ENCODE results near the gene CD79A.

The CD79A gene

GRCh38 chr19:41876847-41877832 lies at the start of gene CD79A:
Gene CD79A, plus strand, starts transcription at chr19:41877279. Its CDS starts 26 bp downstream, at chr19:41877305.
- TF ChIP-seq, protein P1, sequence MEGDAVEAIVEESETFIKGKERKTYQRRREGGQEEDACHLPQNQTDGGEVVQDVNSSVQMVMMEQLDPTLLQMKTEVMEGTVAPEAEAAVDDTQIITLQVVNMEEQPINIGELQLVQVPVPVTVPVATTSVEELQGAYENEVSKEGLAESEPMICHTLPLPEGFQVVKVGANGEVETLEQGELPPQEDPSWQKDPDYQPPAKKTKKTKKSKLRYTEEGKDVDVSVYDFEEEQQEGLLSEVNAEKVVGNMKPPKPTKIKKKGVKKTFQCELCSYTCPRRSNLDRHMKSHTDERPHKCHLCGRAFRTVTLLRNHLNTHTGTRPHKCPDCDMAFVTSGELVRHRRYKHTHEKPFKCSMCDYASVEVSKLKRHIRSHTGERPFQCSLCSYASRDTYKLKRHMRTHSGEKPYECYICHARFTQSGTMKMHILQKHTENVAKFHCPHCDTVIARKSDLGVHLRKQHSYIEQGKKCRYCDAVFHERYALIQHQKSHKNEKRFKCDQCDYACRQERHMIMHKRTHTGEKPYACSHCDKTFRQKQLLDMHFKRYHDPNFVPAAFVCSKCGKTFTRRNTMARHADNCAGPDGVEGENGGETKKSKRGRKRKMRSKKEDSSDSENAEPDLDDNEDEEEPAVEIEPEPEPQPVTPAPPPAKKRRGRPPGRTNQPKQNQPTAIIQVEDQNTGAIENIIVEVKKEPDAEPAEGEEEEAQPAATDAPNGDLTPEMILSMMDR (conservative IDR thresholded peaks at IDR 0.05; ENCODE audit: low read depth, low read length), result no peak
- DNase-seq (ENCODE audit: low read depth), result peak; percentile 62
- H3K4me3 ChIP-seq (ENCODE audit: low read length), result no peak within 1 kb of the TSS

DNA sequence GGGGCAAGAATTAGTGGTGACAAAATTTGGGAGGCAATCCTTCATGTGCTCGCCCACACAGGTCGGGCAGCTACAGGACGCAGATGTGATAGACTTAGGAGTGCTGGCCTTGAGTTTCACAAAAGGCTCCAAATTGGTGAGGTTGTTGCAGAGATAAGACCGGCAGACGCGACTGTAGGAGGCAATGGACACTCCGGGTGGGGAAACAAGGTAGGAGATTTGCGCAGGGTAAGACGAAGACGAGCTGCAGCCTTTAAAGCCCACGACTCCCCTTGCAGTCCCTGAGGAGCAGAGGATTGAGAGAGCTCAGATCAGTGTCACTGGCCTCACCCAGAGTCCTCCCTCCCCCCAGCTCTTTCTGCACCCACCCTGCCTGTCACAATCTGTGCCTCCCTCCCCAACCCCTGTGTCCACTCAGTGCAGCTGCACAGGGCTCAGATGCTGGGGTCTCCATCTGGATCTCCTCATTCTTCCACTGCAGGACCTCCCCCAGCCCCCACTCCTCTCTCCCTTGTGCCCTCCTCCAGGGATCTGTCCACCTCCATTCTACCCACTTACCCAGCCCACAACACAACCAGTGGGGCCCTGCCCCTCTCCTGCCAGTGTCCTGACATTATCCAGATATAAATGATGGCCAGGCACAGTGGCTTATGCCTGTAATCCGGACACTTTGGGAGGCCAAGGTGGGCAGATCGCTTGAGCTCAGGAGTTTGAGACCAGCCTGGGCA lies 38.9 kb upstream of the CD79A start:
- H3K4me3 ChIP-seq (ENCODE audit: low read length), result no peak overlapping the region
- DNase-seq (ENCODE audit: low read depth), result no peak
- TF ChIP-seq, protein P1 (conservative IDR thresholded peaks at IDR 0.05; ENCODE audit: low read depth, low read length), result no peak

- TF ChIP-seq, protein P1 (conservative IDR thresholded peaks at IDR 0.05; ENCODE audit: low read depth, low read length), result no peak
- H3K4me3 ChIP-seq (ENCODE audit: low read length), result no peak overlapping the region
- no peak for DNase-seq (ENCODE audit: low read depth)
These were observed 37.9 kb upstream of the CD79A start for GRCh38 chr19:41839211-41839610.

DNA sequence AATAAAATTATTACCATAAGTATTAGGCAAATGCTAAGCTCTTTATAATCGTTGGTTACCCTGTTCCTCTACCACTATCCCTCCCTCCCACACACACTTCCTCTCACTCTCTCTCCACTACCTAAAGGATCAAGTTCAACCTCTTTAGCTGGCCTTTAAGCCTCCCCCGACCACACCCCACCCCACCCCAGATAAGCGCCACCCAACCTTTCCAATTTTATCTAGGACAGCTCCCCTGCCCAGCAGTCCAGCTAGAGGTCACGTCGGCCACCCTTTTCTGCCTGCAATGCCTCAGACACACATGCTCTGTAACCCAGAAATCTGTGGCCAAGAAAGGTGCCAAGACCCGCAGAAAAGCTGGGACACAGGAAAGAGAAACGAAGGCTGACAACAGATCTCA lies 33.7 kb upstream of the CD79A start:
- DNase-seq (ENCODE audit: low read depth), result no peak
- H3K4me3 ChIP-seq (ENCODE audit: low read length), result no peak overlapping the region
- TF ChIP-seq, protein P1 (conservative IDR thresholded peaks at IDR 0.05; ENCODE audit: low read depth, low read length), result no peak

DNA sequence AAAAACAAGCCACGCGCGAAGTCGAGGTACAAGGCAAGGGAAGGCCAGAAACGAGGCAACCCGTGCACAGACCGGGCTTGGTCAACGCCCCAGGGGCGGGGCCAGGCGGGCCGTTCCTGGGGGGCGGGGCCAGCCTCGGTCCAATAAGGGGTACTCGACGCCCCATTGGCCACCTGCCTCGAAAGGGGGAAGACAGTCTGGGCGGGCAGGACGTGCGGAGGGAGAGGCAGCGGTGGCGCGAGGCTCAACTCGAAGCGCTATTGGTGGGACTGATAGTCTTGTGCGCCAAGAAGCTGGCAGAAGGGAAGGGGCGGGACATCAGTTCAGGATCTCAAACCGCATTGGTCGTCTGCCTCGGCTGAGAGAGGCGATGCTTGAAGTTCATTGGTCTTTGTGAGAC lies 32.5 kb upstream of the CD79A start, which contains the start of gene LYPD4:
LYPD4 (minus strand) TSS at position 83 of the 400 bp plus-strand sequence. CDS start 5,398 bp downstream, outside the sequence.
- TF ChIP-seq, protein P1 (conservative IDR thresholded peaks at IDR 0.05; ENCODE audit: low read depth, low read length), result no peak
- no peak within 1 kb of the TSS for H3K4me3 ChIP-seq (ENCODE audit: low read length)
- no peak for DNase-seq (ENCODE audit: low read depth)

GRCh38 chr19:41845001-41845050 lies 32.3 kb upstream of the CD79A start, which contains the start of gene DMRTC2:
Gene DMRTC2, plus strand, starts transcription at chr19:41845042. Its CDS starts 2,387 bp downstream, at chr19:41847429.
- DNase-seq (ENCODE audit: low read depth), result no peak
- TF ChIP-seq, protein P1 (conservative IDR thresholded peaks at IDR 0.05; ENCODE audit: low read depth, low read length), result no peak

More at GRCh38 chr19:41845001-41845050, 32.3 kb upstream of the CD79A start, which contains the start of gene DMRTC2:
- no peak within 1 kb of the TSS for H3K4me3 ChIP-seq (ENCODE audit: low read length)

All from retinal pigment epithelial cell (primary cell).